K562 (cell line): ENCODE results near the gene MEAF6. TPM values are rescaled to one million over a fixed set of nuclear protein-coding genes. Genes with fewer than 3 reads are reported as not detected.

Experiments
- CREB5 ChIP-seq: fragments of 250-450 bp; sonication (Bioruptor Pico); IDR thresholded peaks from 2 replicates; pipeline ENCODE4 v1.5.0; 2020; ENCODE audit warnings: mild to moderate bottlenecking
- E2F6 ChIP-seq, 2 experiments: IDR thresholded peaks; 2 replicates each; pipeline ENCODE4 v1.6.1; 2011; ENCODE audit warnings: borderline replicate concordance in 1 of 2, control low read depth in 1 of 2, low read depth in 1 of 2, low read length in 1 of 2, mild to moderate bottlenecking in 1 of 2, mixed read lengths in 1 of 2, moderate library complexity in 1 of 2; ENCODE audit not compliant: insufficient read depth in 1 of 2, insufficient read length in 1 of 2, poor library complexity in 1 of 2, severe bottlenecking in 1 of 2; ENCODE audit errors: extremely low read depth in 1 of 2
- MED1 ChIP-seq: sonication (generic); formaldehyde crosslinking; IDR thresholded peaks from 2 replicates; pipeline ENCODE4 v1.8.1; 2023; ENCODE audit warnings: missing genetic modification reagents, borderline replicate concordance
- NFE2 ChIP-seq: IDR thresholded peaks from 2 replicates; pipeline ENCODE4 v1.6.1; 2014; ENCODE audit warnings: antibody characterized with exemption, low read depth
- NKRF ChIP-seq: fragments of 450-650 bp; IDR thresholded peaks from 2 replicates; pipeline ENCODE4 v1.6.1; 2016; ENCODE audit warnings: borderline replicate concordance
- PHB ChIP-seq: fragments of 250-450 bp; sonication (Bioruptor Pico); IDR thresholded peaks from 2 replicates; pipeline ENCODE4 v1.5.0; 2021
- RBM14 ChIP-seq: fragments of 200-400 bp; formaldehyde crosslinking; IDR thresholded peaks from 2 replicates; pipeline ENCODE4 v1.6.1; 2018; ENCODE audit warnings: low read depth, mild to moderate bottlenecking, low read length, moderate library complexity, borderline replicate concordance; ENCODE audit not compliant: insufficient read depth
- SRSF3 ChIP-seq: fragments of 200-400 bp; formaldehyde crosslinking; IDR thresholded peaks from 2 replicates; pipeline ENCODE4 v1.6.1; 2016; ENCODE audit warnings: mild to moderate bottlenecking, low read length, moderate library complexity; ENCODE audit not compliant: insufficient read depth
- THAP7 ChIP-seq: fragments of 250-450 bp; sonication (Bioruptor Pico); IDR thresholded peaks from 2 replicates; pipeline ENCODE4 v1.5.0; 2021
- ZFP30 ChIP-seq: fragments of 250-450 bp; sonication (Bioruptor Pico); IDR thresholded peaks from 2 replicates; pipeline ENCODE4 v1.8.0; 2022; ENCODE audit warnings: moderate library complexity, mild to moderate bottlenecking, inconsistent platforms, borderline replicate concordance
- ZNF511 ChIP-seq: sonication (generic); formaldehyde crosslinking; IDR thresholded peaks from 2 replicates; pipeline ENCODE4 v1.8.0; 2022; ENCODE audit warnings: mild to moderate bottlenecking, missing genetic modification reagents
- polyA plus RNA-seq, 8 experiments: library from polyadenylated mRNA; depleted of rRNA in 4 of 8; stranded (reverse) in 5 of 8; unstranded in 3 of 8; fragments of >200 nt; fragmentation: Nextera tagmentation in 2 of 8; fragmentation: Illumina TruSeq in 1 of 8; extraction: Ambion mirVana in 2 of 8; extraction: Trizol in 1 of 8; gene quantifications; 2 replicates each; pipeline versions ENCODE4 v1.2.1 to v1.2.3, GENCODE V29; 2011 to 2014; ENCODE audit warnings: inconsistent platforms in 1 of 8, missing spikeins in 1 of 8
- total RNA-seq, 7 experiments: library from RNA; depleted of rRNA in 6 of 7; stranded (reverse); fragments of >200 nt in 6 of 7; fragmentation: Illumina TruSeq in 2 of 7; extraction: Trizol in 2 of 7; gene quantifications; 2 replicates each; pipeline versions ENCODE4 v1.2.1 to v1.2.3, GENCODE V29; 2011 to 2021; ENCODE audit warnings: low replicate concordance in 1 of 7
- TF ChIP-seq, protein P1 (sequence below): sonication (generic); formaldehyde crosslinking; IDR thresholded peaks from 2 replicates; pipeline ENCODE4 v1.8.0; 2023; ENCODE audit warnings: missing genetic modification reagents, mild to moderate bottlenecking, borderline replicate concordance
- TF ChIP-seq, protein P2 (sequence below): sonication (generic); formaldehyde crosslinking; IDR thresholded peaks from 2 replicates; pipeline ENCODE4 v1.9.0; 2022; ENCODE audit warnings: mild to moderate bottlenecking, missing genetic modification reagents

Gene MEAF6
- total and polyA plus RNA-seq, 9 of the 15 experiments (the other 6 are each of a cell fraction or from before 2014, with no cell fraction given) = 55.0 to 151 (median 92.3) TPM

- TF ChIP-seq CREB5 (CRISPR knock-in tag) (no peak), E2F6 (IDR thresholded peaks at IDR 0.05; ENCODE audit: borderline replicate concordance in 1 of 2, extremely low read depth in 1 of 2, insufficient read depth in 1 of 2, insufficient read length in 1 of 2, low read depth in 1 of 2, low read length in 1 of 2, poor library complexity in 1 of 2, severe bottlenecking in 1 of 2) (no peak), MED1 (CRISPR knock-in tag) (no peak), NFE2 (no peak), ZNF511 (CRISPR knock-in tag) (0 out of 2 replicates have a peak, but pooled peaks have one; percentile 22), SRSF3 (no peak), NKRF (no peak), PHB (CRISPR knock-in tag) (no peak), RBM14 (no peak), THAP7 (CRISPR knock-in tag) (no peak), ZFP30 (CRISPR knock-in tag) (no peak)
- TF ChIP-seq, protein P1, sequence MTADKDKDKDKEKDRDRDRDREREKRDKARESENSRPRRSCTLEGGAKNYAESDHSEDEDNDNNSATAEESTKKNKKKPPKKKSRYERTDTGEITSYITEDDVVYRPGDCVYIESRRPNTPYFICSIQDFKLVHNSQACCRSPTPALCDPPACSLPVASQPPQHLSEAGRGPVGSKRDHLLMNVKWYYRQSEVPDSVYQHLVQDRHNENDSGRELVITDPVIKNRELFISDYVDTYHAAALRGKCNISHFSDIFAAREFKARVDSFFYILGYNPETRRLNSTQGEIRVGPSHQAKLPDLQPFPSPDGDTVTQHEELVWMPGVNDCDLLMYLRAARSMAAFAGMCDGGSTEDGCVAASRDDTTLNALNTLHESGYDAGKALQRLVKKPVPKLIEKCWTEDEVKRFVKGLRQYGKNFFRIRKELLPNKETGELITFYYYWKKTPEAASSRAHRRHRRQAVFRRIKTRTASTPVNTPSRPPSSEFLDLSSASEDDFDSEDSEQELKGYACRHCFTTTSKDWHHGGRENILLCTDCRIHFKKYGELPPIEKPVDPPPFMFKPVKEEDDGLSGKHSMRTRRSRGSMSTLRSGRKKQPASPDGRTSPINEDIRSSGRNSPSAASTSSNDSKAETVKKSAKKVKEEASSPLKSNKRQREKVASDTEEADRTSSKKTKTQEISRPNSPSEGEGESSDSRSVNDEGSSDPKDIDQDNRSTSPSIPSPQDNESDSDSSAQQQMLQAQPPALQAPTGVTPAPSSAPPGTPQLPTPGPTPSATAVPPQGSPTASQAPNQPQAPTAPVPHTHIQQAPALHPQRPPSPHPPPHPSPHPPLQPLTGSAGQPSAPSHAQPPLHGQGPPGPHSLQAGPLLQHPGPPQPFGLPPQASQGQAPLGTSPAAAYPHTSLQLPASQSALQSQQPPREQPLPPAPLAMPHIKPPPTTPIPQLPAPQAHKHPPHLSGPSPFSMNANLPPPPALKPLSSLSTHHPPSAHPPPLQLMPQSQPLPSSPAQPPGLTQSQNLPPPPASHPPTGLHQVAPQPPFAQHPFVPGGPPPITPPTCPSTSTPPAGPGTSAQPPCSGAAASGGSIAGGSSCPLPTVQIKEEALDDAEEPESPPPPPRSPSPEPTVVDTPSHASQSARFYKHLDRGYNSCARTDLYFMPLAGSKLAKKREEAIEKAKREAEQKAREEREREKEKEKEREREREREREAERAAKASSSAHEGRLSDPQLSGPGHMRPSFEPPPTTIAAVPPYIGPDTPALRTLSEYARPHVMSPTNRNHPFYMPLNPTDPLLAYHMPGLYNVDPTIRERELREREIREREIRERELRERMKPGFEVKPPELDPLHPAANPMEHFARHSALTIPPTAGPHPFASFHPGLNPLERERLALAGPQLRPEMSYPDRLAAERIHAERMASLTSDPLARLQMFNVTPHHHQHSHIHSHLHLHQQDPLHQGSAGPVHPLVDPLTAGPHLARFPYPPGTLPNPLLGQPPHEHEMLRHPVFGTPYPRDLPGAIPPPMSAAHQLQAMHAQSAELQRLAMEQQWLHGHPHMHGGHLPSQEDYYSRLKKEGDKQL (CRISPR knock-in tag) = no peak
- TF ChIP-seq, protein P2, sequence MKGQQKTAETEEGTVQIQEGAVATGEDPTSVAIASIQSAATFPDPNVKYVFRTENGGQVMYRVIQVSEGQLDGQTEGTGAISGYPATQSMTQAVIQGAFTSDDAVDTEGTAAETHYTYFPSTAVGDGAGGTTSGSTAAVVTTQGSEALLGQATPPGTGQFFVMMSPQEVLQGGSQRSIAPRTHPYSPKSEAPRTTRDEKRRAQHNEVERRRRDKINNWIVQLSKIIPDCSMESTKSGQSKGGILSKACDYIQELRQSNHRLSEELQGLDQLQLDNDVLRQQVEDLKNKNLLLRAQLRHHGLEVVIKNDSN = no peak
These were observed 30.1 kb downstream of the MEAF6 start (continued) for GRCh38 chr1:37484325-37485051.
